Amniotic epithelial cell (primary cell): Measurements from ENCODE around the gene RNPEPL1.
"Not testable (repeated sequence)": the region's sequence is repeated elsewhere in the genome, so short reads cannot be mapped to it uniquely, and the experiment has no call there.

Experiments
- DNase-seq: peaks from one replicate; pipeline ENCODE4 v3.0.0-alpha.2; 2010; ENCODE audit warnings: low read depth

RNPEPL1 gene

GRCh38 chr2:240567872-240568677 is at the start of gene RNPEPL1:
Gene RNPEPL1, plus strand, starts transcription at chr2:240568484. Its CDS starts 103 bp downstream, at chr2:240568587.
- DNase-seq = no peak

- DNase-seq = no peak
Observed at GRCh38 chr2:240518981-240519380, 49.3 kb upstream of the RNPEPL1 start.

GRCh38 chr2:240519396-240520129 is 48.7 kb upstream of the RNPEPL1 start:
- DNase-seq = peak; percentile 31

- DNase-seq = no peak
Observed at GRCh38 chr2:240520130-240520973, 47.9 kb upstream of the RNPEPL1 start.

GRCh38 chr2:240520974-240521350 is 47.3 kb upstream of the RNPEPL1 start:
- no peak for DNase-seq

GRCh38 chr2:240521885-240522284 is 46.4 kb upstream of the RNPEPL1 start:
- not testable (repeated sequence) for DNase-seq

- DNase-seq = no peak
Observed at GRCh38 chr2:240522406-240522805, 45.9 kb upstream of the RNPEPL1 start.

- no peak for DNase-seq
Observed at GRCh38 chr2:240523451-240524281, 44.6 kb upstream of the RNPEPL1 start.

GRCh38 chr2:240524963-240525718 is 43.1 kb upstream of the RNPEPL1 start:
- no peak for DNase-seq

- DNase-seq = no peak
Observed at GRCh38 chr2:240525802-240526201, 42.5 kb upstream of the RNPEPL1 start.

- DNase-seq = no peak
Observed at GRCh38 chr2:240526521-240526920, 41.8 kb upstream of the RNPEPL1 start.

GRCh38 chr2:240527153-240527750 is 41.0 kb upstream of the RNPEPL1 start:
- no peak for DNase-seq

- no peak for DNase-seq
Observed at GRCh38 chr2:240528406-240529040, 39.8 kb upstream of the RNPEPL1 start.

- no peak for DNase-seq
Observed at GRCh38 chr2:240529344-240529999, 38.8 kb upstream of the RNPEPL1 start.

- no peak for DNase-seq
Observed at GRCh38 chr2:240530181-240530580, 38.1 kb upstream of the RNPEPL1 start.

- no peak for DNase-seq
Observed at GRCh38 chr2:240531038-240531437, 37.2 kb upstream of the RNPEPL1 start.

- peak; percentile 21 for DNase-seq
Observed at GRCh38 chr2:240532031-240532775, 36.1 kb upstream of the RNPEPL1 start.

GRCh38 chr2:240538031-240538780 is 30.1 kb upstream of the RNPEPL1 start:
- no peak for DNase-seq
